HG03064 (cell line): Measurements from ENCODE around the gene RS1.

Experiments
- ATAC-seq: cut with Tn5 transposase; IDR thresholded peaks from one replicate; pipeline ENCODE4 v1.9.1; 2021; ENCODE audit warnings: low read depth; ENCODE audit not compliant: unreplicated experiment

The RS1 gene

GRCh38 chrX:18613930-18614639 lies 57.8 kb downstream of the RS1 start:
- ATAC-seq, result no peak

- ATAC-seq, result no peak
Observed at GRCh38 chrX:18607966-18608365, 63.9 kb downstream of the RS1 start.

- ATAC-seq, result no peak
Observed at GRCh38 chrX:18598413-18598812, 73.5 kb downstream of the RS1 start.

GRCh38 chrX:18596096-18596495 lies 75.8 kb downstream of the RS1 start:
- ATAC-seq, result no peak

- no peak for ATAC-seq
Observed at GRCh38 chrX:18594079-18594478, 77.8 kb downstream of the RS1 start.

- no peak for ATAC-seq
Observed at GRCh38 chrX:18591834-18592233, 80.1 kb downstream of the RS1 start.
